ENCODE data around the gene MARCHF6.
A peak's percentile ranks its signal among the peaks of the same experiment; 100 is the strongest.
"Not testable (repeated sequence)": the region's sequence is repeated elsewhere in the genome, so short reads cannot be mapped to it uniquely, and the experiment has no call there.

MARCHF6 gene

DNA sequence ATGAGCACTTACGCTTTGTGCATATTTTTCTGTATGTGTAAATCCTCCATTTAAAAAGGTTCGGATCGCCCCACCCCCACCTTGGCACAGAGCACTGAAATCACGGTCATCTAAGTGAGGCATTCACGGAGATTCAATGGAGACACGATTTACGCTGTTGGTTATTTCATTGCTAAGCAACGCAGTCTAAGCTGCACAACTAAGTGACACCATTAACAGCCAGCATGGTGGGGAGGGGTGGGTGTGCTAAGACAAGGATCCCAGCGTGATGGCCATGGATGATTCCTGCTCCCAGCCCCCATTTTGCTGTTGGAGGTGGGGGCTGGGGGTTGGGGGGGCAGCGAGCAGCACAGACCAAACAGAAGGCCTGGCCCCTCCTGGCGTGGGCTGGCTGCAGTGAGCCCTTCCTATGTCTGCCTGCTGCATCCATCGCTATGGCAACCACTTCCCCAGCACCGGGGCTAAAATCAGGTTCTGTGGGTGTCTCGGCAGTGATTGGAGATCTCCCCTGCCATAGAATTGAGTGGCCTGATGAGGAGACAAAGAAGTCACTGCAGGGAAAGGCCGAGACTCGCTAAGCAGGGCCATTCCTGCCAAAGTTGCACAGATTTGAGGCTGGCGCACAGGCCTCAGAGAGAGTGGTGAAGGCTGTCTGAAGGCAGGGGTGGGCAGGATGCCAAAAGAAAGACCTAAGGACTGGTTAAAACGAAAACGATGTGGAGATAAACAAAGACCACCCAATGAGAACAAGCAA is 14.3 kb upstream of the MARCHF6 start:
- Histone ChIP-seq H3K9ac (ENCODE audit: low read depth, low read length) (peak overlapping the region; percentile 13; the same call in 1 of the 2 replicates), H3K27ac (ENCODE audit: low read length) (no peak overlapping the region), H3K27me3 (ENCODE audit: insufficient read depth, low read length) (peaks cover 18% of the 10 kb centered on the region), H3K9me3 (ENCODE audit: insufficient read depth, low read depth, low read length) (no peaks in the 10 kb centered on the region), H3K4me1 (ENCODE audit: insufficient read depth, low read length) (peaks cover 5% of the 10 kb centered on the region; the same call in 1 of the 2 replicates), H3K36me3 (ENCODE audit: insufficient read depth, low read depth, low read length) (no peaks in the 10 kb centered on the region), H3K4me3 (ENCODE audit: low read length) (no peak overlapping the region)

DNA sequence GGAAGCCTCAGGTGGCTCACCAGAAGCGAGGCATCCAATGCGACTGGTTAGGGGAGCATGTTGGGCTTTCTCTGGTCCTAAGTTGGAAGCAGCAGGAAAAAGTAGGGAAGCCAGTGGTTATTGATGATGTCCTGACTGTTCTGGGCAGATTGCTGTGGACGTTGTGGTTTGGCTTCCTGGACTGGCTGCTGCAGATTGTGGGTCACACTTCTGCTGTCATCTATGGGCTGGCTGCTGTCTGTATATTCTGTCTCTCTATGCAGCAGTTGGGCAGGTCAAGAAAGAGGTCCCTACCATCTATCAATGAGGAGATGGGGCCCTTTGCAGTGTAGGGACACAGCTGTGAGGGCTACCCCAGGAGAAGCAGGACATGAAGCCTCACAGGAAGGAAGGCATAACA is 13.5 kb upstream of the MARCHF6 start:
- no peak overlapping the region for H3K4me3 ChIP-seq (ENCODE audit: low read length)

DNA sequence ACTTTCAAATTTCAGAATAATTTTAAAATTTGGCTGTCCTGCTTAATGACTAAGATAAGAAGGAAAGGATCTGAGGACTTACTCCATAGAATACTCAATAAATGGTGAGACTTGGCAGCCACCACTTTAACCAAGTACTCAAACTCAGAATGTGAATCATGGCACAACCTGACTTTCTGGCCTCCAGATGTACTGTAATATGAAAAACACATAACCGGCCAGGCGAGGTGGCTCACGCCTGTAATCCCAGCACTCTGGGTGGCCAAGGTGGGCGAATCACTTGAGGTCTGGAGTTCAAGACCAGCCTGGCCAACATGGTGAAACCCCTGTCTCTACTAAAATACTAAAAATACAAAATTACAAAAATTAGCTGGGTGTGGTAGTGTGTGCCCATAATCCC is 10.0 kb upstream of the MARCHF6 start:
- H3K27ac ChIP-seq (ENCODE audit: low read length), result no peak overlapping the region
- no peaks in the 10 kb centered on the region for H3K27me3 ChIP-seq (ENCODE audit: insufficient read depth, low read length)
- H3K4me1 ChIP-seq (ENCODE audit: insufficient read depth, low read length), result peaks cover 5% of the 10 kb centered on the region; the same call in 1 of the 2 replicates
- H3K36me3 ChIP-seq (ENCODE audit: insufficient read depth, low read depth, low read length), result no peaks in the 10 kb centered on the region
- H3K9me3 ChIP-seq (ENCODE audit: insufficient read depth, low read depth, low read length), result no peaks in the 10 kb centered on the region
- H3K4me3 ChIP-seq (ENCODE audit: low read length), result no peak overlapping the region
- H3K9ac ChIP-seq (ENCODE audit: low read depth, low read length), result no peak overlapping the region

More for the DNA sequence above, 13.5 kb upstream of the MARCHF6 start:
- Histone ChIP-seq H3K27ac (ENCODE audit: low read length) (no peak overlapping the region), H3K9ac (ENCODE audit: low read depth, low read length) (peak overlapping the region; percentile 13; the same call in 1 of the 2 replicates), H3K9me3 (ENCODE audit: insufficient read depth, low read depth, low read length) (no peaks in the 10 kb centered on the region), H3K36me3 (ENCODE audit: insufficient read depth, low read depth, low read length) (no peaks in the 10 kb centered on the region), H3K4me1 (ENCODE audit: insufficient read depth, low read length) (peaks cover 5% of the 10 kb centered on the region; the same call in 1 of the 2 replicates), H3K27me3 (ENCODE audit: insufficient read depth, low read length) (peaks cover 10% of the 10 kb centered on the region)

DNA sequence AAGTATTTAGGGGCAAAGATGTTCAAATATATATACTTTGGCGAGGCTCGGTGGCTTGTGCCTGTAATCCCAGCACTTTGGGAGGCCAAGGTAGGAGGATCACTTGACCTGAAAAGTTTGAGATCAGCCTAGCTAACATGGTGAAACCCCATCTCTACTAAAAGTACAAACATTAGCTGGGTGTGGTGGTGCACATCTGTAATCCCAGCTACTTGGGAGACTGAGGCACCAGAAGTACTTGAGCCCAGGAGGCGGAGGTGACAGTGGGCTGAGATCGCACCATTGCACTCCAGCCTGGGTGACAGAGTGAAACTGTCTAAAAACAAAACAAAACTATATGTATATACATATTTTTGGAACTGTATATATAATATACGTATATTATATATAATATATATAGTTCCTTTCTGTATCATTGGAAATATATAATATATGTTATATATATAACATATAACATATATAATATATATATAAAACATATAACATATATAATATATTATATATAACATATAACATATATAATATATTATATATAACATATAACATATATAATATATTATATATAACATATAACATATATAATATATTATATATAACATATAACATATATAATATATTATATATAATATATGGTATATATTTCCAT is 8.9 kb upstream of the MARCHF6 start:
- H3K36me3 ChIP-seq (ENCODE audit: insufficient read depth, low read depth, low read length); H3K4me3 ChIP-seq (ENCODE audit: low read length); H3K27ac ChIP-seq (ENCODE audit: low read length); H3K4me1 ChIP-seq (ENCODE audit: insufficient read depth, low read length); H3K27me3 ChIP-seq (ENCODE audit: insufficient read depth, low read length); H3K9me3 ChIP-seq (ENCODE audit: insufficient read depth, low read depth, low read length); H3K9ac ChIP-seq (ENCODE audit: low read depth, low read length): not testable (repeated sequence)

DNA sequence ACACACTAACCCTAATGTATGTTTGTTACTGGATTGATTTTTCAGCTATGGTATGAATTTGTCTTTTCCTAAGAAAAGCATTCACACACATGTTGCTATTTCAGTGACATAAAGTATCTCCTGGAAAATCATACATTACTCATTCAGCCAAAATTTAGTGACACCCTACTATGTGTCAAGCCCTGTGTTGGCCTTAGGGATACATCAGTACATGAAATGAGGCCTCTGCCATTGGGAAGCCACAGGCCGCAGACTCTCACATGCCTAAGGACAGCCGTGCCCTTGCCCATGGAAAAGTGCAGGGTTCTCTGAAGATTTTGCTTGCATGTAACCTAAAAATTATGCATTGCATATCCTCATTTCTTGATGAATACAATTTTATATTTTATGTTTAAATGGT is 5.2 kb upstream of the MARCHF6 start:
- Histone ChIP-seq H3K27ac (ENCODE audit: low read length) (no peak overlapping the region), H3K4me3 (ENCODE audit: low read length) (no peak overlapping the region), H3K27me3 (ENCODE audit: insufficient read depth, low read length) (peaks cover 14% of the 10 kb centered on the region), H3K9ac (ENCODE audit: low read depth, low read length) (no peak overlapping the region), H3K36me3 (ENCODE audit: insufficient read depth, low read depth, low read length) (no peaks in the 10 kb centered on the region), H3K4me1 (ENCODE audit: insufficient read depth, low read length) (peaks cover 11% of the 10 kb centered on the region), H3K9me3 (ENCODE audit: insufficient read depth, low read depth, low read length) (no peaks in the 10 kb centered on the region)

DNA sequence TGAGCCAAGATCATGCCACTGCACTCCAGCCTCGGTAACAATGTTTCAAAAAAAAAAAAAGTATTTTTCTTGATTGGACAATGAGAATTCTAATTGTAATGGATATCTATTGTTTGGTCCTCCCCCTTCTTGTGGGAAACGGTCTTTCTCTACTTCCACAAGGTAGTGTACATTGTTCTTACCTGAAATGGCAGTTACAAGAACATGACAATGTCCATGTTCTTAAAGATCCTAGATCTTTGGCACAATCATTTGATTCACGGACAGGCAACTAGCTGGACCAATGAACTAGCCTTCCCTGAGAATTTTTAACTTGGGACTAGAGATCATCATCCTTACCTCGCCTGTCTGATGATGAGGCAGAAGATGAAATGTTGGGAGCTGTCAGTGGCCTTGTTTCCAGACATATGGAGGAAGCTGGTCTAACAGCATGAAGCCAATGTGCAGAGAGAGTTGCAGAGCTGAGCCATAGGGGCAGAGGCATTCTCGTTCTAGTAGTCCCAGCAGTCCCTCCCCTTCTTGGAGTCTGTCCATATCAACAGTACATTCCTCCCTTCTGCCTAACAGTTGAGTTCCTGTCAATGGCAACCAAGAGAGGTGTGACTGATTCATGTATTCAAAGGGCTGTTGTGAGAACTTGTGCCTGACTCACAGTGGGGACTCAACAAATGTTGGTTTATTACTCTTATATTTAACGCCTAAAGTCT is 2.1 kb upstream of the MARCHF6 start:
- Histone ChIP-seq H3K27me3 (ENCODE audit: insufficient read depth, low read length) (peaks cover 14% of the 10 kb centered on the region), H3K9me3 (ENCODE audit: insufficient read depth, low read depth, low read length) (no peaks in the 10 kb centered on the region), H3K36me3 (ENCODE audit: insufficient read depth, low read depth, low read length) (no peaks in the 10 kb centered on the region), H3K4me1 (ENCODE audit: insufficient read depth, low read length) (peaks cover 15% of the 10 kb centered on the region), H3K4me3 (ENCODE audit: low read length) (peak overlapping the region; percentile 97; the same call in 1 of the 2 replicates), H3K9ac (ENCODE audit: low read depth, low read length) (no peak overlapping the region), H3K27ac (ENCODE audit: low read length) (no peak overlapping the region)

DNA sequence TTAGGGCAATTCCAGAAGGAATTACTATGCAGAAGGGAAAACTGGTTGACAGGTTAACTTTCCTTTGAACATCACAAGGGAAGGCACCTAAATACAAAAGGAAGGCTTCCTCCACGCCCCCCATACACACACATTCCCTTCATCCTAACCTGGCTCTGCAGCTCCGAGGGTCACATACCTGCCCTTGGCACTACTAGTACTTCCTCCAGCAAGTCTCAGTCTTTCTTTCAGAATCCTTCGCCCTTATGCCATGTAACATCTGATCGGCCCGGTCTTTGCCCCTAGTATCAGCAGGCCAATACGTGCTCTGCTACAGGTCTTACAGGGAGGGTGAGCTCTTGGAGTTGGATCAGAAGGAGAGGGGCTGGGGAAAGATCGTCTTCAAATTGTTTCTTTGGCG is 1.6 kb upstream of the MARCHF6 start:
- H3K27ac ChIP-seq (ENCODE audit: low read length), result no peak overlapping the region
- peaks cover 15% of the 10 kb centered on the region for H3K4me1 ChIP-seq (ENCODE audit: insufficient read depth, low read length)
- no peaks in the 10 kb centered on the region for H3K9me3 ChIP-seq (ENCODE audit: insufficient read depth, low read depth, low read length)
- H3K4me3 ChIP-seq (ENCODE audit: low read length), result peak overlapping the region; percentile 97
- no peaks in the 10 kb centered on the region for H3K36me3 ChIP-seq (ENCODE audit: insufficient read depth, low read depth, low read length)
- H3K27me3 ChIP-seq (ENCODE audit: insufficient read depth, low read length), result peaks cover 14% of the 10 kb centered on the region
- H3K9ac ChIP-seq (ENCODE audit: low read depth, low read length), result no peak overlapping the region

DNA sequence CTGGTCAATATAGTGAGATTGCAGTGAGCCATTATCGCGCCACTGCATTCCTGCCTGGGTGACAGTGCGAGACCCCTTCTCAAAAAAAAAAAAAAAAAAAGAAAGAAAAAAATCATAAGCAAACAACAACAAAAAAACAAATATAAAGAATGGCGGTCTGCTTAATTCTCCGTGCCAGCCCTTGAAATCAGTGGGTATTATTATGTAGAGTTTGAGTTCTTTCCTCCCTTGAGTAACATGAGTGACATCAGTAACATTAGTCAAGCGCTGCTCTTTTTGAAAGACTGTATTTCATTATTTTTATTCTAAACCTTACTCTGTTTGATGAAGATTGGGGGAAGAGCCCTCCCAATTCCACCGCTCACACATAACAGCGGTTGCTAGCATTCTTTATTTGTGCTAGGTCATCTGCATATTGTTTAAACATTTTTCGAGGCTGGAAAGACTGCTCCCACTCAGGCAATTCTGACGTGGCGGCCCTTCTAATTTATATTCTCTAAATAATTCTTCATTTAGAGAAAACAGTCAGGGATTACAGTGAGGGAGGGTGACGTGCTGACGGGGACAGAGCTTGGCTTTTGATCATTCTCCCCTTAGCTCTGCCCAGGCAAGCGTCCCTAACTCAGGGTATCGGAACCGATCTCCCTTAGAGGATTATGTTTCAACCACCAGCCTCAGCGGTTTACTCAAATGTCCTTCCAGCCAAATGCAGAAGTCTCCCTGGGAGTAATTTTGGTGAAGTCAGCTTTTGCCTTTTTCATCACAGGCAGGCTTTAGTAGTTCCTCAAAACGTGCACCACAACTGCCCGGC is 860 bp upstream of the MARCHF6 start:
- peaks cover 15% of the 10 kb centered on the region for H3K4me1 ChIP-seq (ENCODE audit: insufficient read depth, low read length)
- peak overlapping the region; percentile 97 for H3K4me3 ChIP-seq (ENCODE audit: low read length)
- H3K36me3 ChIP-seq (ENCODE audit: insufficient read depth, low read depth, low read length), result no peaks in the 10 kb centered on the region
- H3K27me3 ChIP-seq (ENCODE audit: insufficient read depth, low read length), result peaks cover 14% of the 10 kb centered on the region
- H3K9ac ChIP-seq (ENCODE audit: low read depth, low read length), result peak overlapping the region; percentile 92
- no peaks in the 10 kb centered on the region for H3K9me3 ChIP-seq (ENCODE audit: insufficient read depth, low read depth, low read length)
- peak overlapping the region; percentile 65 for H3K27ac ChIP-seq (ENCODE audit: low read length)

DNA sequence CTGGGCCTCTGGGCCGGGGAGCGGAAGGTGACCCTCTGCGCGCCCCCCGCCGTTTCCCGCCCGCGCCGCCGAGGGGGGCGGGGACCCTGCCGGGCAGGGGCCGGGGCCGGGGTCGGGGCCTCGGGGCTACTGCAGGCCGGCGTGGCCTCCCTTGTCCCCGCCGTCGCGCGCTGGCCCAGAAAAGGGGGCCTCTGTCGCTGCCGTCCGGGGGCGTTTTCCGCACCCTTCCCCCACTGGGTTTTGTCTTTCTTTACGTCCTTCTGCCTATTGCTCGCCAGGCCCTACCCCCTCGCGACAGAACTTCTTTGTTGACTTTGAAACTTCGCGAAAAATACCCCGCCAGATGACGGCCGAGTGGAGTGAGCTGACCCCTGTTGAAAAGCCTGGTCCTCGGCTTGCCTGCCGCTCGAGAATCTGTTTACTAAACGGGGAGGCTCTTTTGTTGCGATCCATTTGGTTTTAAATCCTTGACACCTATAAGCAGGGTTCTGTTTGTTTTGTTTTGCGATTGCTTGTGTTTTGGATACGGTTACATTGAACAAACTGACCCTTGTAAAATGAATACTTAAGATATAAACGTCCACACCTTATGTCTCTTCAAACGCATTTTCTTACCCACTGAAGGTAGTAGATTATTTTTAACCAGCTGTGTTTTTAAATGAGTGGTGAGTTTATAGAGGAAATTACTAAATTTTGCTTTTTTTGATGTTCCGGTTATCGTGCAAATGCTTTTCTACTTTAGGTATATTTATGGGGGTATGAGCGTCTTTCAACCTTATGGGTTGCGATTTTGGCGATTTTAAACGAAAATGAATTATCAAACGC is 765 bp downstream of the MARCHF6 start:
- peak overlapping the region; percentile 97 for H3K4me3 ChIP-seq (ENCODE audit: low read length)
- peaks cover 18% of the 10 kb centered on the region for H3K4me1 ChIP-seq (ENCODE audit: insufficient read depth, low read length)
- peak overlapping the region; percentile 94 for H3K27ac ChIP-seq (ENCODE audit: low read length)
- H3K9ac ChIP-seq (ENCODE audit: low read depth, low read length), result peak overlapping the region; percentile 92
- H3K27me3 ChIP-seq (ENCODE audit: insufficient read depth, low read length), result peaks cover 14% of the 10 kb centered on the region
- no peaks in the 10 kb centered on the region for H3K36me3 ChIP-seq (ENCODE audit: insufficient read depth, low read depth, low read length)
- H3K9me3 ChIP-seq (ENCODE audit: insufficient read depth, low read depth, low read length), result no peaks in the 10 kb centered on the region

DNA sequence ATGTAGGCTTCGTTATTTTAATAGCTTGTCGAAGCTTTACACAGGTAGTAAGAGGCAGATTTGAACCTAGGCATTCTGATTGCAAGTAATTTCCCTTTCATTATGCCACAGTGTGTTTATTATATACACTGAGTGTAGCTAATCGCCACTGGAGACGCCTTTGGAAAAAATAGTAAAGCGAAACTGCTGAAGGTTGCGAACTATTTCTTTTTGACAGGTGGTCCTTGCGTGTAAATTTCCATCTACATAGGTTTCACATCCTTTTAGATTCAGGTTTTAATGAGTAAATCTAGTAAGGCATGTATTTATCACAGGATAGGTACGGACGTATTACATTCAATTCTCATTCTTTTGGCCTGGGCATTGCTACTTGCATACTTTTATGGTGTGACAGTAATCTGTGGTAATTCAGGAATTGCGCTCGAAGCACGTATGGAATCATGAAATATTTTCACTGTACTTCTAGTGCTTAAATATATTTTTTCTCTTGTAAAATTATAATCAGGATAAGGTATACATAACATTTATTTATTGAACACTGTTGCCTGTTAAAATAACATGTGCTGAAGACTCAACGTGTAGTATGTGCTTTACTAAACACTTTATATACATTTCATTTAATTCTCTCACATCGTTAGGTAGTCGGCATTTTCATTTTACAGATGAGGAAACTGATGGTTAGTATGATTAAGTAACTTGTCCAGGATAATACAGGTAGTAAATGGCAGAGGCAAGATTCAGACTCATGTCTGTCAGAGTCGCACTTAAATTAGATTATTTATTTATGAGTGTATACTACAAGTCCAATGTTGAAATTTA is 1.8 kb downstream of the MARCHF6 start:
- peaks cover 18% of the 10 kb centered on the region for H3K4me1 ChIP-seq (ENCODE audit: insufficient read depth, low read length)
- no peak overlapping the region for H3K27ac ChIP-seq (ENCODE audit: low read length)
- H3K36me3 ChIP-seq (ENCODE audit: insufficient read depth, low read depth, low read length), result no peaks in the 10 kb centered on the region
- H3K27me3 ChIP-seq (ENCODE audit: insufficient read depth, low read length), result peaks cover 14% of the 10 kb centered on the region
- peak overlapping the region; percentile 97 for H3K4me3 ChIP-seq (ENCODE audit: low read length)
- peak overlapping the region; percentile 92; the same call in 1 of the 2 replicates for H3K9ac ChIP-seq (ENCODE audit: low read depth, low read length)
- H3K9me3 ChIP-seq (ENCODE audit: insufficient read depth, low read depth, low read length), result no peaks in the 10 kb centered on the region

Measured in iPS-20b (cell line).